ENCODE data around the gene DOCK3. TPM values are rescaled to one million over a fixed set of nuclear protein-coding genes. Genes with fewer than 3 reads are reported as not detected.

The DOCK3 gene
- total and polyA plus RNA-seq, 2 donors from 2014 or later: 0.49 to 0.54 TPM

DNA sequence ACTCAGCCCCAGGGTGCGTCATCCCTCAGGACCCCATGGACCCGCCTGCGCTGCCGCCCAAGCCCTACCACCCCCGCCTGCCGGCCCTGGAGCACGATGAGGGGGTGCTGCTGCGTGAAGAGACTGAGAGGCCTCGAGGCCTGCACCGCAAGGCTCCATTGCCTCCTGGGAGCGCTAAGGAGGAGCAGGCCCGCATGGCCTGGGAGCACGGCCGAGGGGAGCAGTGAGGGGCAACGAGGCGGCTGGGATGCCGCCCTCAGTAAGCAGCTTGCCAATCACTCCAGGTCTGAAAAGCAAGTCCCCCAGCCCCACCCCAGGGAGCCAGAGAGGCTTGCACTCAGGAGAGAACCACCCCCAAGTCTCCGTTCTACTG is 706.6 kb downstream of the DOCK3 start:
- TF ChIP-seq, protein P1, sequence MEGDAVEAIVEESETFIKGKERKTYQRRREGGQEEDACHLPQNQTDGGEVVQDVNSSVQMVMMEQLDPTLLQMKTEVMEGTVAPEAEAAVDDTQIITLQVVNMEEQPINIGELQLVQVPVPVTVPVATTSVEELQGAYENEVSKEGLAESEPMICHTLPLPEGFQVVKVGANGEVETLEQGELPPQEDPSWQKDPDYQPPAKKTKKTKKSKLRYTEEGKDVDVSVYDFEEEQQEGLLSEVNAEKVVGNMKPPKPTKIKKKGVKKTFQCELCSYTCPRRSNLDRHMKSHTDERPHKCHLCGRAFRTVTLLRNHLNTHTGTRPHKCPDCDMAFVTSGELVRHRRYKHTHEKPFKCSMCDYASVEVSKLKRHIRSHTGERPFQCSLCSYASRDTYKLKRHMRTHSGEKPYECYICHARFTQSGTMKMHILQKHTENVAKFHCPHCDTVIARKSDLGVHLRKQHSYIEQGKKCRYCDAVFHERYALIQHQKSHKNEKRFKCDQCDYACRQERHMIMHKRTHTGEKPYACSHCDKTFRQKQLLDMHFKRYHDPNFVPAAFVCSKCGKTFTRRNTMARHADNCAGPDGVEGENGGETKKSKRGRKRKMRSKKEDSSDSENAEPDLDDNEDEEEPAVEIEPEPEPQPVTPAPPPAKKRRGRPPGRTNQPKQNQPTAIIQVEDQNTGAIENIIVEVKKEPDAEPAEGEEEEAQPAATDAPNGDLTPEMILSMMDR (IDR thresholded peaks at IDR 0.05; ENCODE audit: borderline replicate concordance, extremely low read depth, insufficient read depth): no peak
- Histone ChIP-seq H3K4me1 (ENCODE audit: control insufficient read depth in 2 of 3, insufficient read depth in 2 of 3, low read depth in 1 of 3, low read length in 3 of 3) (peaks cover 3 to 15% (median 11%) of the 10 kb centered on the region in 3 donors), H3K27ac (ENCODE audit: low read depth in 2 of 2, low read length in 2 of 2) (no peak overlapping the region), H3K36me3 (ENCODE audit: control insufficient read depth in 2 of 3, insufficient read depth in 3 of 3, low read length in 3 of 3) (no peaks in the 10 kb centered on the region), H3K27me3 (ENCODE audit: control insufficient read depth, insufficient read depth, low read length) (no peaks in the 10 kb centered on the region), H3K9ac (ENCODE audit: low read length in 3 of 3) (no peak overlapping the region), H3K4me3 (ENCODE audit: low read length in 3 of 3) (no peak overlapping the region), H3K9me3 (ENCODE audit: control insufficient read depth in 2 of 3, insufficient read depth in 1 of 3, low read length in 3 of 3) (no peaks in the 10 kb centered on the region)
- DNase-seq: peak in 1 of 5 donors; percentile 32
- intact Hi-C loops (cut with DNase I): no loop called here
- FAIRE-seq: no peak

- TF ChIP-seq, protein P1 (IDR thresholded peaks at IDR 0.05; ENCODE audit: borderline replicate concordance, extremely low read depth, insufficient read depth): no peak
- no peak for FAIRE-seq
- H3K9ac ChIP-seq (ENCODE audit: low read length in 3 of 3): no peak overlapping the region
- H3K27me3 ChIP-seq (ENCODE audit: control insufficient read depth, insufficient read depth, low read length): no peaks in the 10 kb centered on the region
- no peak overlapping the region for H3K4me3 ChIP-seq (ENCODE audit: low read length in 3 of 3)
- H3K27ac ChIP-seq (ENCODE audit: low read depth in 2 of 2, low read length in 2 of 2): no peak overlapping the region
- no peak for DNase-seq
- peaks cover 7 to 18% (median 15%) of the 10 kb centered on the region in 3 donors for H3K4me1 ChIP-seq (ENCODE audit: control insufficient read depth in 2 of 3, insufficient read depth in 2 of 3, low read depth in 1 of 3, low read length in 3 of 3)
- intact Hi-C loops (cut with DNase I): no loop called here
- no peaks in the 10 kb centered on the region for H3K36me3 ChIP-seq (ENCODE audit: control insufficient read depth in 2 of 3, insufficient read depth in 3 of 3, low read length in 3 of 3)
- no peaks in the 10 kb centered on the region for H3K9me3 ChIP-seq (ENCODE audit: control insufficient read depth in 2 of 3, insufficient read depth in 1 of 3, low read length in 3 of 3)
These were observed 707.5 kb downstream of the DOCK3 start for GRCh38 chr3:51382076-51382745.

DNA sequence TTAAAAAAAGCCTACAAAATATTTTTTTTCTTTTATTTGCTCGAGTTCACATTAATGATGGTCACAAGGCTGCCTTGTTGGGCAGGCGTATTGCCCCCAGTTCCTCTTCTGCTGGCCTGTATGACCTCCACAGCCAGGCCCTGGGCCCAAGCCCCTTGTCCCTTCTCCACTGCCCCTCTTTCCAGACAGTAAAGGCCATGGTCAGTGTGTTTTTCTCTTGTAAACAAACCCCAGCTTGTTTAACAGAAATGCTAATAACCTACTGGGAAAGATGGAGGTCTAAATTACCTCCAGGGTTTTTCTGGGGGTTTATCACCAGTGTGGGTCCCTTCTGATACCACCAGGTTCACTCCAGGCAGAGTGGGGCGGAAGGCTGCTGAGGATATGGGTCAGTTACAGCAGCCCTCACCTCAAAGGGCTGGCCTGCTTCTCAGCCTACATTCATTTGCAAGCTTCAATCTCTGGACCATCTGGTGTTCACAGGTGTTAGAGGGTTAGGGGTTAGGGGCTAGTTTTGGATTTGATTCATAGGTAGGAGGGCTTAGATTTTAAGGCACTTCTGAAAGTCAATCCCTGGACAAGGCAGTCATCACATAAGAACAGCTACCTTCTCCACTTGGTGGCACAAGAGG is 708.3 kb downstream of the DOCK3 start:
- DNase-seq: no peak

More for the DNA sequence above, 708.3 kb downstream of the DOCK3 start:
- H3K27ac ChIP-seq (ENCODE audit: low read depth in 2 of 2, low read length in 2 of 2): no peak overlapping the region
- H3K27me3 ChIP-seq (ENCODE audit: control insufficient read depth, insufficient read depth, low read length): no peaks in the 10 kb centered on the region
- H3K9ac ChIP-seq (ENCODE audit: low read length in 3 of 3): peak overlapping the region in 1 of 3 donors; percentile 96
- no peak for FAIRE-seq
- TF ChIP-seq, protein P1 (IDR thresholded peaks at IDR 0.05; ENCODE audit: borderline replicate concordance, extremely low read depth, insufficient read depth): no peak
- intact Hi-C loops (cut with DNase I): no loop called here
- H3K4me3 ChIP-seq (ENCODE audit: low read length in 3 of 3): no peak overlapping the region
- H3K4me1 ChIP-seq (ENCODE audit: control insufficient read depth in 2 of 3, insufficient read depth in 2 of 3, low read depth in 1 of 3, low read length in 3 of 3): peaks cover 7 to 21% (median 18%) of the 10 kb centered on the region in 3 donors
- H3K9me3 ChIP-seq (ENCODE audit: control insufficient read depth in 2 of 3, insufficient read depth in 1 of 3, low read length in 3 of 3): no peaks in the 10 kb centered on the region
- peaks cover 0 to 6% (median under 1%) of the 10 kb centered on the region in 3 donors for H3K36me3 ChIP-seq (ENCODE audit: control insufficient read depth in 2 of 3, insufficient read depth in 3 of 3, low read length in 3 of 3)

Data from kidney (tissue), 14 donors.